Measurements from ENCODE around the gene IL6ST. TPM values are rescaled to one million over a fixed set of nuclear protein-coding genes. Genes with fewer than 3 reads are reported as not detected.
"Not testable (repeated sequence)": the region's sequence is repeated elsewhere in the genome, so short reads cannot be mapped to it uniquely, and the experiment has no call there.

The IL6ST gene
- total RNA-seq, 1 experiment from 2014 or later: 60.2 TPM

DNA sequence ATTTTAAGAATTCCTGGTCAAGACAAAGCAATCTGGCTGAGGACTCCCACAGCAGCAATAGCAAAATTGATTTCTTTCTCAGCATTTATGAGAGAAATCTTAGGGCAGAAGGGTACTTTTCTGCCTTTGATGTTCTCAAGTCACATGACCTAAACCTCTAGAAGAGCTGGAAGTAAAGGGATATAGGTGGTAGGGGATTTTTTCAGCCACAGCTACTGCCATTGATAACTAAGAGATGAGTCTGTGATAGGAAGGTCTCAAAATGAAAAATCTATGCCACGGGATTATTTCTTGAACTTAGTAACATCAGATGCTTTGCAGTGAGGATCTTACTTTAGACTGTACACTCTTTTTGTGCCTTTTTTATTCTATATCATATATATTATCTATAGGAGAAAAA is 35.6 kb downstream of the IL6ST start:
- peaks cover 29% of the 10 kb centered on the region for H3K36me3 ChIP-seq (ENCODE audit: low read depth)

GRCh38 chr5:55941154-55941553 is 53.6 kb downstream of the IL6ST start:
- CTCF ChIA-PET; intact Hi-C loops (cut with micrococcal nuclease; ENCODE audit: unreplicated experiment): not testable (repeated sequence)

More for the DNA sequence above, 35.6 kb downstream of the IL6ST start:
- ChIA-PET POLR2A (ENCODE audit: unreplicated experiment) (no interaction called here), CTCF (no interaction called here)
- H3K79me2 ChIP-seq (ENCODE audit: low read depth): no peaks in the 10 kb centered on the region
- no peak for DNase-seq
- intact Hi-C loops (cut with micrococcal nuclease; ENCODE audit: unreplicated experiment): no loop called here
- no peaks in the 10 kb centered on the region for H3F3A ChIP-seq (ENCODE audit: insufficient read depth, low read depth)
- no peaks in the 10 kb centered on the region for H3K4me1 ChIP-seq (replicated peaks; ENCODE audit: insufficient read depth)
- TF ChIP-seq CTCF (conservative IDR thresholded peaks at IDR 0.05) (no peak), EZH2 (IDR thresholded peaks at IDR 0.05; ENCODE audit: low read depth) (no peak)
- no peaks in the 10 kb centered on the region for H3K9me2 ChIP-seq (ENCODE audit: insufficient read depth)
- no peaks in the 10 kb centered on the region for H4K20me1 ChIP-seq (ENCODE audit: insufficient read depth)
- no TSS peak for BruUV-seq (replicated peaks)
- H3K9me3 ChIP-seq (ENCODE audit: insufficient read depth, low read depth): no peaks in the 10 kb centered on the region
- no peak overlapping the region for H3K4me3 ChIP-seq
- no peak overlapping the region for H2AFZ ChIP-seq
- H3K27me3 ChIP-seq (ENCODE audit: insufficient read depth, low read depth): no peaks in the 10 kb centered on the region
- H3K27ac ChIP-seq: no peak overlapping the region
- H3K4me2 ChIP-seq: no peak overlapping the region

DNA sequence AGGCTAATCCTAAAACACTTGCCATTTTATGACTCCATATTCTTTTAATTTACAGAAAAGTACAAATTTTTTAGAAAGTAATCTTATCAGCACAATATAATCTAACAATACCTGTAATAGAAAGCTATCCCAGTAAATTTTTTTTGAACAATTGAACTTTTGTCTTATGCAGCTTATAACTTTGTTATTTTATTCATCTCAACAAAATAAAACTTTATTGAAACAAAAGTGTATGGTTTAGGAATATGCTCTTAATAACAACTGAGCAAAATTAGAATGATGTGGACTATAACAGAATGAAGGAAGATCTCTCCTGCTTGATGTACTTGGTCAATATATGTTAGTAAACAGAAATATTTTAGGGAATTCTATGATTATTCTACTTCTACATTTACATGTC is 57.2 kb downstream of the IL6ST start:
- H3K27me3 ChIP-seq (ENCODE audit: insufficient read depth, low read depth); H3K4me3 ChIP-seq; H2AFZ ChIP-seq; BruUV-seq (replicated peaks); DNase-seq; H3K79me2 ChIP-seq (ENCODE audit: low read depth); H3K4me2 ChIP-seq; CTCF ChIA-PET; H3K9me2 ChIP-seq (ENCODE audit: insufficient read depth); H3K9me3 ChIP-seq (ENCODE audit: insufficient read depth, low read depth); H4K20me1 ChIP-seq (ENCODE audit: insufficient read depth); H3K27ac ChIP-seq: not testable (repeated sequence)
- intact Hi-C loops (cut with micrococcal nuclease; ENCODE audit: unreplicated experiment): loop anchor here (5.0 to 10.0 kb wide), 3 partner anchors 765 to 1337 kb away; partner anchors contain the start of gene CDC20B
- POLR2A ChIA-PET (ENCODE audit: unreplicated experiment): interaction anchor here (0.6 kb wide), 1 partner anchor 55 kb away, joined by 3 read pairs; no protein-coding TSS in a partner anchor
- H3K36me3 ChIP-seq (ENCODE audit: low read depth): peaks cover 13% of the 10 kb centered on the region; the same call in 1 of the 2 replicates
- peaks cover 22% of the 10 kb centered on the region for H3F3A ChIP-seq (ENCODE audit: insufficient read depth, low read depth)
- H3K4me1 ChIP-seq (replicated peaks; ENCODE audit: insufficient read depth): peaks cover 23% of the 10 kb centered on the region

More at GRCh38 chr5:55941154-55941553, 53.6 kb downstream of the IL6ST start:
- H3K9me2 ChIP-seq (ENCODE audit: insufficient read depth); H3K27ac ChIP-seq; BruUV-seq (replicated peaks); H3K9me3 ChIP-seq (ENCODE audit: insufficient read depth, low read depth); H4K20me1 ChIP-seq (ENCODE audit: insufficient read depth); H3K27me3 ChIP-seq (ENCODE audit: insufficient read depth, low read depth); H3K4me1 ChIP-seq (replicated peaks; ENCODE audit: insufficient read depth); H2AFZ ChIP-seq; H3K4me2 ChIP-seq; H3K4me3 ChIP-seq; POLR2A ChIA-PET (ENCODE audit: unreplicated experiment); H3K79me2 ChIP-seq (ENCODE audit: low read depth); DNase-seq: not testable (repeated sequence)
- Histone ChIP-seq H3K36me3 (ENCODE audit: low read depth) (peaks cover 16% of the 10 kb centered on the region; the same call in 1 of the 2 replicates), H3F3A (ENCODE audit: insufficient read depth, low read depth) (peaks cover 17% of the 10 kb centered on the region)

DNA sequence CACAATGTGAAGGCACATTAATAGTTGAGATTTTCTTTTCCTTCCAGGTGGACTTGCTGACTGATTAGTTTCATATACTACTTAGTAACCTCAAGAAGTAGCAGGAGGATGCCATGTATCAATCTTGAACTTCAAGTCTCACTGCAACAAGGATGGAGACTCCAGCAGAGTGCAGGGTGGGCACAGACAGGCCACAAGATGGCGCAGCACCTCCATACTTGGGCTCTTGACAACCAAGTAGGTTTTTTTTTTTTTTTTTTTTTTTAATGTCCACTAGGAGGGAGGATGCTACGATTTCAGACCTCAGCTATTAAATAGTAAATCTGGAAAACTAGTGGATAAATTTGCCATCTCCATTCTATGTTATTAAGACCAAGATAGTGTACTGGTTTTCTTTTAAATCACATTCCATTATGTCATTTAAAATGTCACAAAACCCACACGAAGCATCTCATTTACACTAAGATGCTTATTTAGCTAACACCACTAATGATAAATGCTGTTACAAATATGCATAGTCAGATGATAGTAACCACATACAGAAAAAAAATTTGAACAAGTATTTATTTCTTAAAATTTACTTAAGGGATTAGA is 58.6 kb downstream of the IL6ST start:
- intact Hi-C loops (cut with micrococcal nuclease; ENCODE audit: unreplicated experiment): loop anchor here (1.0 to 10.0 kb wide), 5 partner anchors 265 to 1339 kb away; partner anchors contain the start of gene CDC20B
- H3K4me3 ChIP-seq: no peak overlapping the region
- CTCF ChIA-PET: interaction anchor here (0.5 to 1.5 kb wide), 12 partner anchors 9 to 929 kb away, joined by 3 to 26 read pairs (median 4); no protein-coding TSS in a partner anchor
- BruUV-seq (replicated peaks): no TSS peak
- no peak overlapping the region for H3K27ac ChIP-seq
- H3K4me1 ChIP-seq (replicated peaks; ENCODE audit: insufficient read depth): peaks cover 23% of the 10 kb centered on the region
- no peaks in the 10 kb centered on the region for H3K27me3 ChIP-seq (ENCODE audit: insufficient read depth, low read depth)
- no peaks in the 10 kb centered on the region for H4K20me1 ChIP-seq (ENCODE audit: insufficient read depth)
- no peaks in the 10 kb centered on the region for H3K9me2 ChIP-seq (ENCODE audit: insufficient read depth)
- no peaks in the 10 kb centered on the region for H3K9me3 ChIP-seq (ENCODE audit: insufficient read depth, low read depth)
- H3K79me2 ChIP-seq (ENCODE audit: low read depth): no peaks in the 10 kb centered on the region
- H3F3A ChIP-seq (ENCODE audit: insufficient read depth, low read depth): peaks cover 22% of the 10 kb centered on the region
- 0 out of 2 replicates have a peak, but pooled peaks cover 6% of the 10 kb centered on the region for H3K36me3 ChIP-seq (ENCODE audit: low read depth)
- no peak overlapping the region for H2AFZ ChIP-seq
- POLR2A ChIA-PET (ENCODE audit: unreplicated experiment): interaction anchor here (0.6 kb wide), 3 partner anchors 29 to 79 kb away, joined by 3 to 33 read pairs (median 3); partner anchors contain the start of gene IL6ST
- no peak overlapping the region for H3K4me2 ChIP-seq
- no peak for TF ChIP-seq EZH2 (IDR thresholded peaks at IDR 0.05; ENCODE audit: low read depth)
- peak; percentile 86 for TF ChIP-seq CTCF (conservative IDR thresholded peaks at IDR 0.05)
- DNase-seq: peak; percentile 71 to 73

All from PC-9 (cell line).